ENCODE results near the gene PLCB4. TPM values are rescaled to one million over a fixed set of nuclear protein-coding genes. Genes with fewer than 3 reads are reported as not detected.

PLCB4 gene
- total RNA-seq, 1 donor from 2014 or later, result 20.6 TPM

DNA sequence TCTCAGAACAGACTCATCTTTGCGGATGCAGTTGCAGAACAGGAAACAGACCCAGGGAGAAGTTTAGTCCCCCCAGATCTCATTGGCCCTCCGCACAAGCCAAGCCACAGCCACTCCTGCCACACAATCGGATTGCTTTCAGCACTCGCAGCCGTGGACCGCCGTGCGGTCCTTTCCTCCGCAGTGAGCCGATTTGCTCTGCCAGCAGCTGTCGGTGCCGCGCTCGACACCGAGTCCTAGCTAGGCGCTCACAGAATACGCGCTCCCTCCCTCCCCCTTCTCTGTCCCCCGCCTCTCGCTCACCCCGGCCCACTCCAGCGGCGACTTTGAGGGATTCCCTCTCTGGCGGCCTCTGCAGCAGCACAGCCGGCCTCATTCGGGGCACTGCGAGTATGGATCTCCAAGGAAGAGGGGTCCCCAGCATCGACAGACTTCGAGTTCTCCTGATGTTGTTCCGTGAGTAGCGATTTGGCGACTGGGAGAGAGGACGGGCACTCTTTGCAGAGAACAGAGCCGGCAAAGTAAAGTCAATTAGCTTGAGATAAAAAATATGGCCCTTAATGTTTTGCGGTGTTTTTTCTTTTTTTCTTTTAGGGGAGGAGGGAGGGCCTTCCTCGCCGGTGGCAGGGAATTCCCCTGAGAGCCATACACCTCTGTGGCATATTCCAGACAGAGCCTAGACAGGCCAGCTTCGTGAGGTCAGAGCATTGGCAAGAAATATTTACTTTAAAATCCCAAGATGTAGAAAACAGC lies 445.8 kb downstream of the PLCB4 start, which contains the start of gene LAMP5:
Gene LAMP5 (plus strand): TSS at position 130 of the 753 bp plus-strand sequence. CDS start 263 bp downstream, at position 393.
- H3K36me3 Mint-ChIP-seq, result peaks cover 3% of the 10 kb centered on the region
- H3K4me1 ChIP-seq, result peaks cover 45% of the 10 kb centered on the region
- peak within 1 kb of the TSS; percentile 48 for H3K4me3 ChIP-seq
- H3K9ac ChIP-seq, result no peak within 1 kb of the TSS
- no peaks in the 10 kb centered on the region for H3K9me3 ChIP-seq (ENCODE audit: low read depth)
- peaks cover 56% of the 10 kb centered on the region for H3K27me3 Mint-ChIP-seq (ENCODE audit: insufficient read depth, low read depth)
- TF ChIP-seq CTCF (IDR thresholded peaks at IDR 0.05) (no peak), EZH2 (IDR thresholded peaks at IDR 0.05) (peak; percentile 53)
- peaks cover 99% of the 10 kb centered on the region for H3K27me3 ChIP-seq
- H3K4me1 Mint-ChIP-seq, result peaks cover 49% of the 10 kb centered on the region
- H3K4me3 Mint-ChIP-seq, result peak within 1 kb of the TSS; percentile 87
- DNase-seq (ENCODE audit: low spot score), result peak; percentile 94
- H3K36me3 ChIP-seq, result no peaks in the 10 kb centered on the region
- H4K20me1 ChIP-seq (ENCODE audit: low read depth), result peaks cover 13% of the 10 kb centered on the region
- peaks cover 33% of the 10 kb centered on the region for H3F3A ChIP-seq (ENCODE audit: low read depth)
- no peak within 1 kb of the TSS for H3K27ac ChIP-seq
- H3K79me2 ChIP-seq (ENCODE audit: low read depth), result no peaks in the 10 kb centered on the region
- peaks cover 12% of the 10 kb centered on the region for H3K9me3 Mint-ChIP-seq
- H2AFZ ChIP-seq (replicated peaks), result peak within 1 kb of the TSS; percentile 65
- H3K4me2 ChIP-seq, result peak within 1 kb of the TSS; percentile 92
- no peak within 1 kb of the TSS for H3K27ac Mint-ChIP-seq

GRCh38 chr20:9515214-9515585 lies 446.3 kb downstream of the PLCB4 start:
- DNase-seq (ENCODE audit: low spot score), result no peak
- Mint-ChIP-seq H3K4me3 (peak overlapping the region; percentile 87), H3K36me3 (peaks cover 3% of the 10 kb centered on the region), H3K9me3 (peaks cover 10% of the 10 kb centered on the region), H3K27ac (no peak overlapping the region), H3K4me1 (peaks cover 55% of the 10 kb centered on the region), H3K27me3 (ENCODE audit: insufficient read depth, low read depth) (peaks cover 55% of the 10 kb centered on the region)
- H3K9ac ChIP-seq, result no peak overlapping the region
- H3K27ac ChIP-seq, result no peak overlapping the region
- H3K27me3 ChIP-seq, result peaks cover 96% of the 10 kb centered on the region
- peaks cover 19% of the 10 kb centered on the region for H4K20me1 ChIP-seq (ENCODE audit: low read depth)
- H3K9me3 ChIP-seq (ENCODE audit: low read depth), result no peaks in the 10 kb centered on the region
- H3K79me2 ChIP-seq (ENCODE audit: low read depth), result no peaks in the 10 kb centered on the region
- peaks cover 51% of the 10 kb centered on the region for H3K4me1 ChIP-seq
- TF ChIP-seq EZH2 (IDR thresholded peaks at IDR 0.05), result peak; percentile 31
- no peak for TF ChIP-seq CTCF (IDR thresholded peaks at IDR 0.05)
- peak; percentile 1 for TF ChIP-seq EZH2phosphoT487 (IDR thresholded peaks at IDR 0.05)
- H3K36me3 ChIP-seq, result no peaks in the 10 kb centered on the region
- peaks cover 39% of the 10 kb centered on the region for H3F3A ChIP-seq (ENCODE audit: low read depth)
- H3K4me3 ChIP-seq, result peak overlapping the region; percentile 48
- no peak overlapping the region for H2AFZ ChIP-seq (replicated peaks)
- peak overlapping the region; percentile 92 for H3K4me2 ChIP-seq

- peaks cover 10% of the 10 kb centered on the region for H3K9me3 Mint-ChIP-seq
- Histone ChIP-seq H2AFZ (replicated peaks) (peak overlapping the region; percentile 28), H3K27ac (no peak overlapping the region), H3K27me3 (peaks cover 90% of the 10 kb centered on the region), H3K36me3 (no peaks in the 10 kb centered on the region), H3F3A (ENCODE audit: low read depth) (peaks cover 44% of the 10 kb centered on the region), H3K4me1 (peaks cover 57% of the 10 kb centered on the region), H3K9ac (no peak overlapping the region), H3K79me2 (ENCODE audit: low read depth) (no peaks in the 10 kb centered on the region), H3K4me3 (peak overlapping the region; percentile 48), H3K9me3 (ENCODE audit: low read depth) (no peaks in the 10 kb centered on the region), H4K20me1 (ENCODE audit: low read depth) (peaks cover 25% of the 10 kb centered on the region), H3K4me2 (peak overlapping the region; percentile 92)
- H3K27ac Mint-ChIP-seq, result no peak overlapping the region
- peak overlapping the region; percentile 87 for H3K4me3 Mint-ChIP-seq
- TF ChIP-seq EZH2phosphoT487 (IDR thresholded peaks at IDR 0.05) (peak; percentile 66), CTCF (IDR thresholded peaks at IDR 0.05) (no peak), EZH2 (IDR thresholded peaks at IDR 0.05) (peak; percentile 67)
- DNase-seq (ENCODE audit: low spot score), result peak; percentile 77
- peaks cover 54% of the 10 kb centered on the region for H3K27me3 Mint-ChIP-seq (ENCODE audit: insufficient read depth, low read depth)
- peaks cover 61% of the 10 kb centered on the region for H3K4me1 Mint-ChIP-seq
- H3K36me3 Mint-ChIP-seq, result peaks cover 3% of the 10 kb centered on the region
These were observed 446.9 kb downstream of the PLCB4 start for GRCh38 chr20:9515741-9516233.
